ENCODE data around the gene VWA3A. TPM values are rescaled to one million over a fixed set of nuclear protein-coding genes. Genes with fewer than 3 reads are reported as not detected.
A peak's percentile ranks its signal among the peaks of the same experiment; 100 is the strongest.
"Not testable (repeated sequence)": the region's sequence is repeated elsewhere in the genome, so short reads cannot be mapped to it uniquely, and the experiment has no call there.

VWA3A gene
- total and polyA plus RNA-seq, 4 experiments from 2014 or later: 0.33 to 0.41 TPM; not detected in 2

DNA sequence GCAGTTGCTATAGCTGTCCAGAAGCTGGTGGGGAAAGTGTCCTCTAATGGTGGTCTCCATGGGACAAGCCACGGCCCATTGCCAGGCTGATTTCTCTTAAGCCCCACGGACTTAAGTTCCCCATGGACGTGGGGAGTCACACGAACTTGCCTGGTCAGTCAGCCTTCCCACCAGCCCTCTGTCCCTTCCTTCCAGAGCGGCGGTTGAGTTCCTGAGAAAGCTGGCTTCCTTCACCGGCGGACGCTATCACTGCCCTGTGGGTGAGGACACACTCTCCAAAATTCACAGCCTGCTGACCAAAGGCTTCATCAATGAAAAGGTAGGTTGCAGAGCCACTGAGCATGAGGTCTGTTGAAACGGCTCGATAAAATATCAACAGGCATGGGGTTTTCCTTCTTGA, 60.0 kb downstream of the VWA3A start:
- CTCF ChIA-PET (ENCODE audit: partially characterized antibody): interaction anchor here (2.4 kb wide), 1 partner anchor 75 kb away, joined by 5 read pairs; no protein-coding TSS in a partner anchor
- Mint-ChIP-seq H3K9me3 (no peaks in the 10 kb centered on the region), H3K27ac (no peak overlapping the region), H3K4me3 (no peak overlapping the region), H3K36me3 (no peaks in the 10 kb centered on the region), H3K27me3 (peaks cover 1 to 6% of the 10 kb centered on the region in 2 donors), H3K4me1 (no peaks in the 10 kb centered on the region)
- intact Hi-C loops (cut with micrococcal nuclease): no loop called here
- no peaks in the 10 kb centered on the region for H3K36me3 ChIP-seq (ENCODE audit: insufficient read depth, low read length)
- no peaks in the 10 kb centered on the region for H3K4me1 ChIP-seq (ENCODE audit: insufficient read depth, low read length)
- POLR2A ChIA-PET (ENCODE audit: partially characterized antibody): no interaction called here
- H3K4me3 ChIP-seq (ENCODE audit: low read length in 2 of 2): no peak overlapping the region
- H3K27me3 ChIP-seq (ENCODE audit: insufficient read depth, low read length): no peaks in the 10 kb centered on the region
- H3K9me3 ChIP-seq (ENCODE audit: control insufficient read depth in 1 of 2, low read length in 2 of 2): no peaks in the 10 kb centered on the region
- no peak for DNase-seq
- no peak overlapping the region for H3K27ac ChIP-seq (ENCODE audit: low read depth, low read length)

DNA sequence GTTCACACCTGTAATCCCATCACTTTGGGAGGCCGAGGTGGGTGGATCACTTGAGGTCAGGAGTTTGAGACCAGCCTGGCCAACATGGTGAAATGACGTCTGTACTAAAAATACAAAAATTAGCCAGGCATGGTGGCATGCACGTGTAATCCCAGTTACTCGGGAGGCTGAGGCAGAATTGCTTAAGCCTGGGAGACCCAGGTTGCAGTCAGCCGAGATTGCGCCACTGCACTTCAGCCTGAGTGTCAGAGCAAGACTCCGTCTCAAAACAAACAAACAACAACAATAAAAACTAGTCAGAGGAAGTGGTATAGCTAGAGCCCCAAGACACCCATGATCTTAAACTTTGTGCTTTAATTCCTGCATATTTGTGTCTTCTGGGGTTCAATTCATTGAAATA, 60.7 kb downstream of the VWA3A start:
- H3K36me3 Mint-ChIP-seq; intact Hi-C loops (cut with micrococcal nuclease); H3K27me3 ChIP-seq (ENCODE audit: insufficient read depth, low read length); H3K4me3 ChIP-seq (ENCODE audit: low read length in 2 of 2); H3K27ac ChIP-seq (ENCODE audit: low read depth, low read length); H3K9me3 Mint-ChIP-seq; H3K36me3 ChIP-seq (ENCODE audit: insufficient read depth, low read length); H3K4me1 ChIP-seq (ENCODE audit: insufficient read depth, low read length); DNase-seq; H3K9me3 ChIP-seq (ENCODE audit: control insufficient read depth in 1 of 2, low read length in 2 of 2); H3K27me3 Mint-ChIP-seq; H3K4me1 Mint-ChIP-seq; POLR2A ChIA-PET (ENCODE audit: partially characterized antibody); H3K27ac Mint-ChIP-seq: not testable (repeated sequence)
- CTCF ChIA-PET (ENCODE audit: partially characterized antibody): interaction anchor here (0.6 to 2.4 kb wide), 2 partner anchors 75 to 118 kb away, joined by 3 to 5 read pairs; no protein-coding TSS in a partner anchor
- H3K4me3 Mint-ChIP-seq: peak overlapping the region in 1 of 8 donors; percentile 45

DNA sequence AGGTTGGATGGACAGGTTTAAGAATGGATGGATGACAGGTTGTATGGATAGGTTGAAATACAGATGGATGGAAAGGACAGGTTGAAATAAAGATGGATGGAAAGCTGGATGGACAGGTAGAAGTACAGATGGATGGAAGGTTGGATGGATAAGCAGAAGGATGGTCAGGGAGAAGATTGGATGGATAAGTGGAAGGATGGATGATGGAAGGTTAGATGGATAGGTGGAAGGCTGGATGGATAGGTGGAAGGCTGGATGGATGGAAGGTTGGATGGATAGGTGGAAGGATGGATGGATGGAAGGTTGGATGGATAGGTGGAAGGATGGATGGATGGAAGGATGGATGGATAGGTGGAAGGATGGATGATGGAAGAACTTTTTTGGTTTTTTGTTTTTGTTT, 69.1 kb downstream of the VWA3A start:
- no peak overlapping the region for H3K27ac Mint-ChIP-seq
- CTCF ChIA-PET (ENCODE audit: partially characterized antibody): no interaction called here
- DNase-seq: no peak
- no peak overlapping the region for H3K27ac ChIP-seq (ENCODE audit: low read depth, low read length)
- H3K9me3 Mint-ChIP-seq: peaks cover 0 to 4% (median 0%) of the 10 kb centered on the region in 8 donors
- H3K27me3 ChIP-seq (ENCODE audit: insufficient read depth, low read length): peaks cover 4% of the 10 kb centered on the region
- no peak overlapping the region for H3K4me3 ChIP-seq (ENCODE audit: low read length in 2 of 2)
- no peaks in the 10 kb centered on the region for H3K36me3 ChIP-seq (ENCODE audit: insufficient read depth, low read length)
- peaks cover 7 to 9% of the 10 kb centered on the region in 2 donors for H3K27me3 Mint-ChIP-seq
- peaks cover 4 to 11% (median 8%) of the 10 kb centered on the region in 4 donors for H3K4me1 Mint-ChIP-seq
- H3K9me3 ChIP-seq (ENCODE audit: control insufficient read depth in 1 of 2, low read length in 2 of 2): no peaks in the 10 kb centered on the region
- intact Hi-C loops (cut with micrococcal nuclease): no loop called here
- POLR2A ChIA-PET (ENCODE audit: partially characterized antibody): no interaction called here
- H3K4me3 Mint-ChIP-seq: peak overlapping the region in 7 of 8 donors; percentile 20 to 65 (median 55)
- H3K4me1 ChIP-seq (ENCODE audit: insufficient read depth, low read length): peaks cover 8% of the 10 kb centered on the region
- no peaks in the 10 kb centered on the region for H3K36me3 Mint-ChIP-seq

DNA sequence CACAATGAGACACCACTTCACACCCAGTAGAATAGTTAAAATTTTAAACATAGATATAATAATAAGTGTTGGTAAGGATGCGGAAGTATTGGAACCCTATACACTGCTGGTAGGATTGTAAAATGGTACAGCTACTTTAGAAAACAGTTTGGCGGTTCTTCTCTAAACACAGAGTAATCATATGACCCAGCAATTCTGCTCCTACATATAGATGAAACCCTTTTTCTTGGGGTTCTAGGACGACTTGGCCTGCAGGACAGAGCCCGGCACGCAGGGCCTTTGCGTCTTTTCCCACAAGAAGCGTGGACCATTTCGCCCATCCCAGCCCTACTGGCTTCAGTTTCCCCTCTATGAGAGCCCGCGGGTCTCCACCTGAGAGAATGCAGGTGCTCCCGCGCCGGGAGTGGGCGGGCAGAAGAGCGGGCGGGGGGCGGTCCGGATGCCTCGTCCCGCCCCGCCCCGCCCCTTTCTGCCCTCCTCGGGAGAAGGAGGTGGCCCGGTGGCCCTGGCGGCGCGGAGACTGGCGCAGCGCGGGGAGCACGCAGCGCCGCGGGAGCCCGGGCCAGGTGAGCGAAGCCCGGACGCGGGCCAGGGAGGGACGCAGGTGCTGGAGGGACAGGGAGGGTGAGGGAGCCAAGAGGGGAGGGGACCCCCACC, 69.8 kb downstream of the VWA3A start, which contains the start of gene SDR42E2:
Gene SDR42E2 (plus strand): TSS at position 508 of the 657 bp plus-strand sequence. CDS start 3,077 bp downstream, outside the sequence.
- H3K4me1 ChIP-seq (ENCODE audit: insufficient read depth, low read length): peaks cover 8% of the 10 kb centered on the region
- ChIA-PET CTCF (ENCODE audit: partially characterized antibody) (no interaction called here), POLR2A (ENCODE audit: partially characterized antibody) (no interaction called here)
- Mint-ChIP-seq H3K27me3 (peaks cover 7 to 9% of the 10 kb centered on the region in 2 donors), H3K27ac (no peak within 1 kb of the TSS), H3K36me3 (no peaks in the 10 kb centered on the region), H3K4me1 (peaks cover 4 to 11% (median 8%) of the 10 kb centered on the region in 4 donors), H3K4me3 (peak within 1 kb of the TSS; percentile 29 to 66 (median 58)), H3K9me3 (peaks cover 0 to 4% (median 0%) of the 10 kb centered on the region in 8 donors)
- H3K36me3 ChIP-seq (ENCODE audit: insufficient read depth, low read length): no peaks in the 10 kb centered on the region
- DNase-seq: peak; percentile 29 to 48 (median 37)
- intact Hi-C loops (cut with micrococcal nuclease): no loop called here
- H3K9me3 ChIP-seq (ENCODE audit: control insufficient read depth in 1 of 2, low read length in 2 of 2): no peaks in the 10 kb centered on the region
- H3K4me3 ChIP-seq (ENCODE audit: low read length in 2 of 2): peak within 1 kb of the TSS in 1 of 2 donors; percentile 22
- H3K27ac ChIP-seq (ENCODE audit: low read depth, low read length): no peak within 1 kb of the TSS
- peaks cover 4% of the 10 kb centered on the region for H3K27me3 ChIP-seq (ENCODE audit: insufficient read depth, low read length)

DNA sequence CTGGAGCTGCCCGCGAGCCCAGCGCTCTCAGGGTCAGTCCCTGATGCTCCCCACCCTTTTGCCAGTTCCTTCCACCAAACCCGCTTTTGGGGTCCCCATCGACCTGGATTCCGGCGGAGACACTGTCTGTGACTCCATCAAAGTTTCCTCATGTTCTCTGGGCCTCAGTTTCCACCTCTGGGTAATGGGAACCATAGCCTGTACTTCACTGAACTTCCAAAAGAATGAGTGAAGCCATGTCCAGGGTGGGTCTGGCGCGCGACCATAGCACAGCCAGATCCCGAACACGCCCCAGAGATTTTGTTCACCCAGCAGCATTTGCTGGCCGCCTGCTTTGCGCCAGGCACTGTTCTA, 70.3 kb downstream of the VWA3A start:
- peak overlapping the region in 4 of 8 donors; percentile 20 to 66 (median 44) for H3K4me3 Mint-ChIP-seq
- CTCF ChIA-PET (ENCODE audit: partially characterized antibody): no interaction called here
- no peaks in the 10 kb centered on the region for H3K9me3 ChIP-seq (ENCODE audit: control insufficient read depth in 1 of 2, low read length in 2 of 2)
- intact Hi-C loops (cut with micrococcal nuclease): no loop called here
- H3K4me1 Mint-ChIP-seq: peaks cover 4 to 11% (median 8%) of the 10 kb centered on the region in 4 donors
- peaks cover 8% of the 10 kb centered on the region for H3K4me1 ChIP-seq (ENCODE audit: insufficient read depth, low read length)
- no peak for DNase-seq
- no peaks in the 10 kb centered on the region for H3K36me3 ChIP-seq (ENCODE audit: insufficient read depth, low read length)
- H3K27ac Mint-ChIP-seq: no peak overlapping the region
- H3K9me3 Mint-ChIP-seq: peaks cover 0 to 4% (median 0%) of the 10 kb centered on the region in 8 donors
- POLR2A ChIA-PET (ENCODE audit: partially characterized antibody): no interaction called here
- H3K4me3 ChIP-seq (ENCODE audit: low read length in 2 of 2): peak overlapping the region in 1 of 2 donors; percentile 22
- H3K36me3 Mint-ChIP-seq: no peaks in the 10 kb centered on the region
- H3K27me3 Mint-ChIP-seq: peaks cover 7 to 9% of the 10 kb centered on the region in 2 donors
- H3K27ac ChIP-seq (ENCODE audit: low read depth, low read length): no peak overlapping the region
- H3K27me3 ChIP-seq (ENCODE audit: insufficient read depth, low read length): peaks cover 4% of the 10 kb centered on the region

DNA sequence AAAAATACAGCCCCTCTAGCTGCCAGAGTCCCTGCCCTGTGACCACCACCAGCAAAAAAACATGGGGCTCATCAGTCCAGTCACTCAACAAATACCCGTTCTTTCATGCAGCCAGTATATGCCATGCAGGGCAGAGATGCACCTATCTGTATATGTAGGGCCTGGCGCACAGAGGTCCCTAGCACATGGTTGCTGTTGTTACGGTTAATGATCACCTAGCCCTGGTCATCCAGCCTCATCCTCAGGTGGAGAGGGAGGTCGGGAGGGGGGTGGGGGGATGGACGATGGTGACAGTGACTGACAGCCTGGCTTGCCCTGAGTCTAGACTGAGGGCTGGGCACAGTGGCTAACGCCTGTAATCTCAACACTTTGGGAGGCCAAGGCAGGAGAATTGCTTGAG, 71.5 kb downstream of the VWA3A start:
- Mint-ChIP-seq H3K27me3 (peaks cover 6 to 8% of the 10 kb centered on the region in 2 donors), H3K9me3 (peaks cover 0 to 4% (median 0%) of the 10 kb centered on the region in 8 donors), H3K4me1 (peaks cover 4 to 11% (median 8%) of the 10 kb centered on the region in 4 donors), H3K4me3 (no peak overlapping the region), H3K27ac (no peak overlapping the region), H3K36me3 (no peaks in the 10 kb centered on the region)
- DNase-seq: no peak
- no peaks in the 10 kb centered on the region for H3K36me3 ChIP-seq (ENCODE audit: insufficient read depth, low read length)
- intact Hi-C loops (cut with micrococcal nuclease): no loop called here
- H3K4me1 ChIP-seq (ENCODE audit: insufficient read depth, low read length): peaks cover 8% of the 10 kb centered on the region
- ChIA-PET CTCF (ENCODE audit: partially characterized antibody) (no interaction called here), POLR2A (ENCODE audit: partially characterized antibody) (no interaction called here)
- H3K4me3 ChIP-seq (ENCODE audit: low read length in 2 of 2): no peak overlapping the region
- no peaks in the 10 kb centered on the region for H3K9me3 ChIP-seq (ENCODE audit: control insufficient read depth in 1 of 2, low read length in 2 of 2)
- peaks cover 4% of the 10 kb centered on the region for H3K27me3 ChIP-seq (ENCODE audit: insufficient read depth, low read length)
- H3K27ac ChIP-seq (ENCODE audit: low read depth, low read length): no peak overlapping the region

DNA sequence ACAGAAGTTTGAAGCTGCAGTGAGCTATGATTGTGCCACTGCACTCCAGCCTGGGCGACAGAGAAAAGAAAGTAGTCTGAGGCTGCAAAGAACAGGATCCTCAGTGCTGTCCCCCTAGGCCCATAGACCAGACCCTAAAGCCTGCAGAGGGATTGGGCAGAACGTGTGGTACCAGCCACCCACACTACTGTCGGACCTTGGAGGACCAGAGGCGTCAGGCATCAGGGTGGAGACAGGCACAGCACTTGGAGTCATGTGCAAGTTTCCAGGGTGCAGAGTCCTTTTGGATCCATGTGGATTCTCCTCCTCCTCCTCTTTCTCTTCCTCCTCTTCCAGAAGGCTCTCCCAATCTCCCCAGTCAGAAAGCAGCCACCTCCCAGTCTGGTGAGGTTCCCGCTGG, 72.1 kb downstream of the VWA3A start:
- Mint-ChIP-seq H3K4me1 (peaks cover 4 to 11% (median 8%) of the 10 kb centered on the region in 4 donors), H3K27me3 (peaks cover 5 to 7% of the 10 kb centered on the region in 2 donors), H3K9me3 (peaks cover 0 to 4% (median 0%) of the 10 kb centered on the region in 8 donors), H3K4me3 (no peak overlapping the region), H3K27ac (no peak overlapping the region), H3K36me3 (no peaks in the 10 kb centered on the region)
- peaks cover 8% of the 10 kb centered on the region for H3K4me1 ChIP-seq (ENCODE audit: insufficient read depth, low read length)
- intact Hi-C loops (cut with micrococcal nuclease): no loop called here
- H3K9me3 ChIP-seq (ENCODE audit: control insufficient read depth in 1 of 2, low read length in 2 of 2): no peaks in the 10 kb centered on the region
- ChIA-PET CTCF (ENCODE audit: partially characterized antibody) (no interaction called here), POLR2A (ENCODE audit: partially characterized antibody) (no interaction called here)
- no peak overlapping the region for H3K4me3 ChIP-seq (ENCODE audit: low read length in 2 of 2)
- no peak overlapping the region for H3K27ac ChIP-seq (ENCODE audit: low read depth, low read length)
- DNase-seq: no peak
- peaks cover 4% of the 10 kb centered on the region for H3K27me3 ChIP-seq (ENCODE audit: insufficient read depth, low read length)
- H3K36me3 ChIP-seq (ENCODE audit: insufficient read depth, low read length): no peaks in the 10 kb centered on the region

Measured in CD4-positive, alpha-beta memory T cell (primary cell).